ENCODE data around the gene CLN6.

CLN6 gene

DNA sequence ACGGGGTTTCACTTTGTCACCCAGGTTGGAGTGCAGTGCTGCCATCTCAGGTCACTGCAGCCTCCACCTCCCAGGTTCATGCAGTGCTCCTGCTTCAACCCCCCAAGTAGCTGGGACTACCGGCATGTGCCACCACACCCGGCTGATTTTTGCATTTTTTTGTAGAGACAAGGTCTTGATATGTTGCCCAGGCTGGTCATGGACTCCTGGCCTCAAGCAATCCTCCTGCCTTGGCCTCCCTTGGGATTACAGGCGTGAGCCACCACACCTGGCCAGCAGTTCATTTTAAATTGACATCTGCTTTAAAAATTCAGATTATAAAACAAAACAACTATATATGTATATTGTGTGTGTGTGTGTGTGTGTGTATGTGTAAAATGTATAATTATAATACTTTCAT, 62.7 kb downstream of the CLN6 start:
- no peak overlapping the region for H3K4me3 ChIP-seq (ENCODE audit: low read depth, low read length)
- TF ChIP-seq, protein P1, sequence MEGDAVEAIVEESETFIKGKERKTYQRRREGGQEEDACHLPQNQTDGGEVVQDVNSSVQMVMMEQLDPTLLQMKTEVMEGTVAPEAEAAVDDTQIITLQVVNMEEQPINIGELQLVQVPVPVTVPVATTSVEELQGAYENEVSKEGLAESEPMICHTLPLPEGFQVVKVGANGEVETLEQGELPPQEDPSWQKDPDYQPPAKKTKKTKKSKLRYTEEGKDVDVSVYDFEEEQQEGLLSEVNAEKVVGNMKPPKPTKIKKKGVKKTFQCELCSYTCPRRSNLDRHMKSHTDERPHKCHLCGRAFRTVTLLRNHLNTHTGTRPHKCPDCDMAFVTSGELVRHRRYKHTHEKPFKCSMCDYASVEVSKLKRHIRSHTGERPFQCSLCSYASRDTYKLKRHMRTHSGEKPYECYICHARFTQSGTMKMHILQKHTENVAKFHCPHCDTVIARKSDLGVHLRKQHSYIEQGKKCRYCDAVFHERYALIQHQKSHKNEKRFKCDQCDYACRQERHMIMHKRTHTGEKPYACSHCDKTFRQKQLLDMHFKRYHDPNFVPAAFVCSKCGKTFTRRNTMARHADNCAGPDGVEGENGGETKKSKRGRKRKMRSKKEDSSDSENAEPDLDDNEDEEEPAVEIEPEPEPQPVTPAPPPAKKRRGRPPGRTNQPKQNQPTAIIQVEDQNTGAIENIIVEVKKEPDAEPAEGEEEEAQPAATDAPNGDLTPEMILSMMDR (IDR thresholded peaks at IDR 0.05; ENCODE audit: borderline replicate concordance, insufficient read depth, low read depth, low read length) = no peak

DNA sequence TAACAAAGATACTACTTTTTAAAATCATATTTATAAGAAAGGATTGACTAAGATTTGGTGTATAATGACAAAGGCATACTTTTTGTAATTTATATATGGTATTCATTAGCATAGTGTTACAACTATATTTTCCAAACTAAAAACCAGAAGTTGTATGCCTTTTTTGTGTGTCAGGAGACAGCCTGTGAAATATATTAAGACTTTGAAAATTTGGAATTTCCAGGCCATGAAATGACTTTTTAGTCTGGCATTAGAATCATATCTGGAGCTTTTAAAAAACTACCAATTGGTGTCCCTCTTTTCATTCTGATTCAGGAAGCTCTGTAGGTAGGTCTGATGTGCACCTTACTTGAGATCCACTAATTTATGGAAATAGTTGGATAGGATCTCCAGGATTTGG, 66.3 kb downstream of the CLN6 start:
- TF ChIP-seq, protein P1 (IDR thresholded peaks at IDR 0.05; ENCODE audit: borderline replicate concordance, insufficient read depth, low read depth, low read length) = no peak
- H3K4me3 ChIP-seq (ENCODE audit: low read depth, low read length) = no peak overlapping the region

DNA sequence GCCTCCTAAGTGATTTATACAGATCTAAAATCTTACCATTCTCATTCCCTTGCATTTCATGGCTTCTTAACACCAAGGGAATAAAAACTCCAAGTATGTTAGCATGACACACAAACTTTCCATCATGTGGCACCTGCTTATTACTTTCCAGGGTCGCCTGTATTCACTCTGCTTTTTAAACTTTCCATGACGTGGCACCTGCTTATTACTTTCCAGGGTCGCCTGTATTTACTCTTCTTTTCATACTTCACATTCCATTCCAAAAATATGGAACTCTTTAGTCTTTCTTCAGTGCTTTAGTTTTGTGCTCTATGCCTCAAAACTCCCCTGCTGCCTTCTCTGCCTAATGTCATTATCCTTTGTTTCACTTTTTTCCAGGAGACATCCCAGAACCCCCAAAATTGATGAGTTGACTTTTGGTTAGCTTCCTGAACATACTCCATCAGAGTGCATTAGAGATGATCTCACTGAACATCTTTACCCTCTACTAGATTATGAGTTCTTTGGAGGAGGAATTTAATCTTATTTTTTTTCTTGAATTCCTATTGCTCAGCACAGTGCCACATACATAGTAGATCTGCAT, 71.4 kb downstream of the CLN6 start:
- TF ChIP-seq, protein P1 (IDR thresholded peaks at IDR 0.05; ENCODE audit: borderline replicate concordance, insufficient read depth, low read depth, low read length) = no peak
- H3K4me3 ChIP-seq (ENCODE audit: low read depth, low read length) = no peak overlapping the region

DNA sequence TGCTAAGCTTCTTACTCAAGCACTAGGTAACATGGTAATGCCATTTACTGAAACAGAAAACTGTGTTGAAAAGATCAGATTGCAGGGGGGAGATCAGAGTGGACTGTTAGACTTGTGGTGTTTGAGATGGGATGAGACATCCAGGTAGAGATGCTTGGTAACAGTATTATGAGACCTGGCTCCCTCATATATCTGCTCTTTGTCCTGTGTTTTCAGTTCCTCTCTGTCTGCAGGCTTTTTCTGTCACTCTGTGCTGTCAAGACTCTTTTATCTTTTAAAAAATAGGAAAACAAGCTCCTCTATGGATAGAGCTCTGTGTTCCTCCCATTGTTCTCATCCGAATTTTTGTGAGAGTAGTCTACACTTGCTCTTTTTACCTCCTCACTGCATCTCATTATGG, 72.5 kb downstream of the CLN6 start:
- TF ChIP-seq, protein P1 (IDR thresholded peaks at IDR 0.05; ENCODE audit: borderline replicate concordance, insufficient read depth, low read depth, low read length) = no peak
- H3K4me3 ChIP-seq (ENCODE audit: low read depth, low read length) = no peak overlapping the region
